Chondrocyte (in vitro differentiated cells): ENCODE data around the gene SYNE4. TPM values are rescaled to one million over a fixed set of nuclear protein-coding genes. Genes with fewer than 3 reads are reported as not detected.

ENCODE experiments used
- DNase-seq: peaks from one replicate; pipeline ENCODE4 v3.0.0; 2021; ENCODE audit warnings: mixed read lengths, low spot score
- H3K27ac Mint-ChIP-seq: one replicate; pipeline ENCODE4 v1.8.0; 2021; ENCODE audit warnings: mild to moderate bottlenecking, moderate library complexity, mixed read lengths; ENCODE audit not compliant: unreplicated experiment
- H3K27me3 Mint-ChIP-seq: 2 replicates; pipeline ENCODE4 v1.8.0; 2021; ENCODE audit warnings: low read depth, mixed read lengths
- H3K36me3 Mint-ChIP-seq: 2 replicates; pipeline ENCODE4 v1.8.0; 2021; ENCODE audit warnings: low read depth, mixed read lengths
- H3K4me1 Mint-ChIP-seq: 2 replicates; pipeline ENCODE4 v1.8.0; 2021; ENCODE audit warnings: low read depth, mild to moderate bottlenecking, mixed read lengths
- H3K4me3 Mint-ChIP-seq: one replicate; pipeline ENCODE4 v1.8.0; 2021; ENCODE audit warnings: mild to moderate bottlenecking, moderate library complexity, mixed read lengths; ENCODE audit not compliant: unreplicated experiment
- H3K9me3 Mint-ChIP-seq: 2 replicates; pipeline ENCODE4 v1.8.0; 2021; ENCODE audit warnings: low read depth, mixed read lengths
- total RNA-seq: library from RNA; stranded (reverse); gene quantifications from 3 replicates; pipeline ENCODE4 v1.2.1, GENCODE V29; 2021
- TF ChIP-seq, protein P1 (sequence below): fragments of 200-600 bp; sonication (generic); IDR thresholded peaks from 2 replicates; pipeline ENCODE4 v1.5.0; 2021; ENCODE audit warnings: antibody characterized with exemption, mild to moderate bottlenecking, moderate library complexity

Gene SYNE4
- total RNA-seq, 1 donor from 2014 or later = 0.27 TPM

DNA sequence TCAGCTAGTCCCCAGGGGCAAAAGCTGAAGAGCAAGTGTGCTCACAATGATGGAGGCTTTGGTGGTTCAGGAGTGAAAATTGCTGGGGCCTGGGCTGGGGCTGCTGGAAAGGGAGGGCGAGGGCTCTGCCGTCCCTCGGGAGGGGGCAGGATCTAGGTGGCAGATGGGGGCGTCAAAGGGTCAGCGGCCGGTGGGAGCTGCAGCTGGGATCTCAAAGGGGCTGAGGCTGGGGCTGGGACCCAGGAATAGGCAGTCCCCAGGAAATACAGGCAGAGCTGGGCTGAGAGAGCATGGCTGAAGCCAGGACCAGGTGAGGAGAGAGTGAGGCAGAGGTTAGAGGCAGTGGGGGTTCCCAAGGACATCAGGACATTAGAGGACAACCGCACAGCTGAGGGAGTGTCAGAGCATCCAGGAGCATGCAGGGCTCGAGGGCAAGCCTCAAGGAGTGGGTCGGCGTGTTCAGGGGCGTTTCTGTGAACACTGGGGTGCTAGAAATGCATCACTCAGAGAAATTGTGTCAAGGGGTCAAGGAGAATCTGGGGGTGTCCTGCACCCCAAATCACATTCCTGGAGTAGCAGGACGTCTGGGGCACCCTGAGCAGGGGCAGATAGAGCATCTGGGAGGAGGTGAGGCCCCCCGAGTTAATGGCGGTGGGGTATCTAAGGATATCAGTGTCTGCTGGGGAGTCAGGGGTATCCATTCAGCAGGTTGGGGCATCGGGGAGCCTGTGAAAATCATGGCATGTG, 1.2 kb upstream of the SYNE4 start:
- peak overlapping the region; percentile 69 for H3K4me3 Mint-ChIP-seq
- H3K36me3 Mint-ChIP-seq = no peaks in the 10 kb centered on the region
- H3K27me3 Mint-ChIP-seq = no peaks in the 10 kb centered on the region
- H3K4me1 Mint-ChIP-seq = peaks cover 31% of the 10 kb centered on the region
- TF ChIP-seq, protein P1, sequence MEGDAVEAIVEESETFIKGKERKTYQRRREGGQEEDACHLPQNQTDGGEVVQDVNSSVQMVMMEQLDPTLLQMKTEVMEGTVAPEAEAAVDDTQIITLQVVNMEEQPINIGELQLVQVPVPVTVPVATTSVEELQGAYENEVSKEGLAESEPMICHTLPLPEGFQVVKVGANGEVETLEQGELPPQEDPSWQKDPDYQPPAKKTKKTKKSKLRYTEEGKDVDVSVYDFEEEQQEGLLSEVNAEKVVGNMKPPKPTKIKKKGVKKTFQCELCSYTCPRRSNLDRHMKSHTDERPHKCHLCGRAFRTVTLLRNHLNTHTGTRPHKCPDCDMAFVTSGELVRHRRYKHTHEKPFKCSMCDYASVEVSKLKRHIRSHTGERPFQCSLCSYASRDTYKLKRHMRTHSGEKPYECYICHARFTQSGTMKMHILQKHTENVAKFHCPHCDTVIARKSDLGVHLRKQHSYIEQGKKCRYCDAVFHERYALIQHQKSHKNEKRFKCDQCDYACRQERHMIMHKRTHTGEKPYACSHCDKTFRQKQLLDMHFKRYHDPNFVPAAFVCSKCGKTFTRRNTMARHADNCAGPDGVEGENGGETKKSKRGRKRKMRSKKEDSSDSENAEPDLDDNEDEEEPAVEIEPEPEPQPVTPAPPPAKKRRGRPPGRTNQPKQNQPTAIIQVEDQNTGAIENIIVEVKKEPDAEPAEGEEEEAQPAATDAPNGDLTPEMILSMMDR = no peak
- peak overlapping the region; percentile 22 for H3K27ac Mint-ChIP-seq
- no peaks in the 10 kb centered on the region for H3K9me3 Mint-ChIP-seq
- no peak for DNase-seq

DNA sequence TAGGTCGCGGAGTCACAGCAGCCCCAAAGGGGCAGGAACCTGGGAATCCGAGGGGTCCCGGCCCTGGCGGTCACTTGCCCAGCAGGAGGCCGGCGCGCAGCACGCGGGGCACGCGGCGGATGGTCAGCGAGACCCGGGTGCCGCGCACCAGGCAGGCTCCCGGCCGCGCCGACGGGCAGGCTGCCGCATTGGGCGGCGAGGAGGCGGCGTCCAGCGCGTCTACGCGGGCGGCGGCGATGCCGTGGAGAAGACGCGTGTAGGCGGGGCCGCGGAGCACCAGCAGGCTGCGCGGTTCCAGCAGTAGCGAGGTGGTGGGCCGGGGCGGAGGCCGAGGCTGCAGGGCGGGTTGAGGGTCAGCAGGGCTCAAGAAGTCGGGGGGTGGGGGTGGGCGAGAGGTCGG, 607 bp upstream of the SYNE4 start:
- Mint-ChIP-seq H3K9me3 (no peaks in the 10 kb centered on the region), H3K4me3 (peak overlapping the region; percentile 69), H3K27me3 (no peaks in the 10 kb centered on the region), H3K36me3 (no peaks in the 10 kb centered on the region), H3K27ac (peak overlapping the region; percentile 22), H3K4me1 (peaks cover 26% of the 10 kb centered on the region)
- DNase-seq = no peak
- TF ChIP-seq, protein P1 = peak; percentile 8

DNA sequence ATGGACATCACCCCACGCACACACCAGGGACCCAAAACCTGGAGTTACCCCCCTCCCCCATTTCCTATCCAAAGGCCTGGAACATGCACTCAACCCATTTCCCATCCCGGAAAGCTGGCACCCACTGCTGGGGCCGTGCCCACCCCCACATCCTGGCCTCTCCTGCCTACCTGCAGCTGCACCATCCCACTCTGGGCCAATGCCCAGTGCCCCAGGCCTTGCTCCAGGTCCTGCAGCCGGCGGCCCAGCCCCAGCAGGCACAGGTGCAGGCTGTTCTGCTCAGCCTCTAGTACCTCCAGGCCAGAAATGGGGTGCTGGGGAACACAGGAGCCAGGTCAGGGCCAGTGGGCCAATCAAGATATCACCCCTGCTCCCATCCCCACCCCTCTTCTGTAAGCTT, 1.7 kb downstream of the SYNE4 start:
- H3K27me3 Mint-ChIP-seq = no peaks in the 10 kb centered on the region
- no peak overlapping the region for H3K27ac Mint-ChIP-seq
- peaks cover 14% of the 10 kb centered on the region for H3K4me1 Mint-ChIP-seq
- no peaks in the 10 kb centered on the region for H3K9me3 Mint-ChIP-seq
- TF ChIP-seq, protein P1 = no peak
- DNase-seq = no peak
- no peaks in the 10 kb centered on the region for H3K36me3 Mint-ChIP-seq
- no peak overlapping the region for H3K4me3 Mint-ChIP-seq

DNA sequence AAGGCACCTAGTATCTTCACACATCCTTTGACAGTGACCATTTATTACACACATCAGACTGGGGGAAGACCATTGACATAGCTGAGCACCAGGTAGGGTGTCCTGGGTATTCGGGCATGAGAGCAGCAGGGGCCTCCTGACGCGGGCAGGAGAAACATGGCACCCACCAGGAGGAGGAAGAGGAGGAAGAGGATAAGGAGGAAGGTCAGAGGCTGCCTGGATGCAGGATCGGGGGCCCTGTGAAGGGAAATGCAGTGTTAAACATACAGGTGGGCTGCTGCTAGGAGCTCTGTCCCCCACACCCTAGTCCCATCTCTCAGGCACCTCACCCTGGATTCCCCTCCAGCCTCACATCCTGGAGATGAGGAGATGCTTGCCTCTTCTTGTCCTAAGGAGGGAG, 5.3 kb downstream of the SYNE4 start:
- H3K9me3 Mint-ChIP-seq = no peaks in the 10 kb centered on the region
- TF ChIP-seq, protein P1 = no peak
- no peak overlapping the region for H3K27ac Mint-ChIP-seq
- no peaks in the 10 kb centered on the region for H3K36me3 Mint-ChIP-seq
- DNase-seq = no peak
- H3K4me3 Mint-ChIP-seq = no peak overlapping the region
- no peaks in the 10 kb centered on the region for H3K27me3 Mint-ChIP-seq
- peaks cover 3% of the 10 kb centered on the region for H3K4me1 Mint-ChIP-seq

DNA sequence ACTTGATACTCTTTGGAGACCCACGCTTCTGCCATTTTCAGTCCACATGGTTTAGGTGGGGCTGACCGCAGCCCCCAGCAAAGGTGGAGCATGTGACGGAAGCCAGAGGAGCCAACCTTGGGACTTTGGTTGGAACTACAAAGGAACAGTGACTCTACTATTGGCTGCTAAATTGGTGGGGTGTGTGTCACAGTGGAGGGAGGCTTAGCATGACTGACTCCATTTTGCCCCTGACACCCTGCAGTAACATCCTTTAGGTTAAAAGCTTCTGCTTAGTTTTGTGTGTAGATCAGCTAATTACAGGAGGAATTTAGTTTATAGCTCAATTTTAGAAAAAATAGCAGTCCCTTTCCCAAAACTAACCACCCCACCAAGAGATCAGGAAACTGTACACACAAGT, 7.0 kb downstream of the SYNE4 start:
- DNase-seq = no peak
- H3K9me3 Mint-ChIP-seq = no peaks in the 10 kb centered on the region
- peaks cover 3% of the 10 kb centered on the region for H3K36me3 Mint-ChIP-seq
- TF ChIP-seq, protein P1 = no peak
- no peaks in the 10 kb centered on the region for H3K27me3 Mint-ChIP-seq
- no peak overlapping the region for H3K27ac Mint-ChIP-seq
- H3K4me1 Mint-ChIP-seq = peaks cover 14% of the 10 kb centered on the region
- no peak overlapping the region for H3K4me3 Mint-ChIP-seq
